OCI-LY1 (cell line): ENCODE measurements around the gene CDKAL1.

Source experiments
- H2AFZ ChIP-seq: fragments of 200-600 bp; sonication (generic), shearing (Covaris generic); 2 replicates; pipeline ENCODE4 v1.6.0; 2014; ENCODE audit warnings: antibody characterized with exemption, mild to moderate bottlenecking, low read length
- H3F3A ChIP-seq: fragments of 200-600 bp; sonication (generic), shearing (Covaris generic); 2 replicates; pipeline ENCODE4 v1.6.0; 2014; ENCODE audit warnings: mild to moderate bottlenecking, antibody characterized with exemption, low read length, moderate library complexity; ENCODE audit not compliant: insufficient read depth
- H3K27ac ChIP-seq: fragments of 200-600 bp; sonication (generic); 2 replicates; pipeline ENCODE4 v1.5.1; 2014; ENCODE audit warnings: low read length, mixed run types, mild to moderate bottlenecking, low read depth; ENCODE audit not compliant: poor library complexity, severe bottlenecking
- H3K27me3 ChIP-seq: fragments of 200-600 bp; sonication (generic); 2 replicates; pipeline ENCODE4 v1.6.0; 2014; ENCODE audit warnings: antibody characterized with exemption, mild to moderate bottlenecking, low read length, moderate library complexity; ENCODE audit not compliant: insufficient read depth
- H3K36me3 ChIP-seq: fragments of 200-600 bp; sonication (generic); 2 replicates; pipeline ENCODE4 v1.6.1; 2014; ENCODE audit warnings: mild to moderate bottlenecking, antibody characterized with exemption, low read length, moderate library complexity, mixed read lengths; ENCODE audit not compliant: insufficient read depth
- H3K4me1 ChIP-seq: fragments of 200-600 bp; sonication (generic); 2 replicates; pipeline ENCODE4 v1.5.1; 2014; ENCODE audit warnings: mild to moderate bottlenecking, low read length, moderate library complexity; ENCODE audit not compliant: insufficient read depth, severe bottlenecking
- H3K4me2 ChIP-seq: fragments of 200-600 bp; sonication (generic), shearing (Covaris generic); 2 replicates; pipeline ENCODE4 v1.6.1; 2014; ENCODE audit warnings: low read length
- H3K4me3 ChIP-seq: fragments of 200-600 bp; sonication (generic); 2 replicates; pipeline ENCODE4 v1.5.1; 2014; ENCODE audit warnings: low read length, low read depth, mild to moderate bottlenecking, mixed read lengths; ENCODE audit not compliant: poor library complexity, severe bottlenecking
- H3K79me2 ChIP-seq: fragments of 200-600 bp; shearing (Covaris generic); 2 replicates; pipeline ENCODE4 v1.6.1; 2016; ENCODE audit warnings: mixed run types, low read length, mixed read lengths; ENCODE audit not compliant: insufficient read depth
- H3K9ac ChIP-seq: fragments of 200-600 bp; sonication (generic), shearing (Covaris generic); 2 replicates; pipeline ENCODE4 v1.6.1; 2014; ENCODE audit warnings: mild to moderate bottlenecking, low read length, mixed read lengths
- H3K9me2 ChIP-seq: fragments of 200-600 bp; sonication (generic), shearing (Covaris generic); 2 replicates; pipeline ENCODE4 v1.6.1; 2014; ENCODE audit warnings: low read depth, mild to moderate bottlenecking, low read length, mixed read lengths
- H3K9me3 ChIP-seq: fragments of 200-600 bp; shearing (Covaris generic); 2 replicates; pipeline ENCODE4 v1.6.1; 2014; ENCODE audit warnings: low read length, mixed read lengths
- H4K20me1 ChIP-seq: fragments of 200-600 bp; sonication (generic), shearing (Covaris generic); 2 replicates; pipeline ENCODE4 v1.6.0; 2016; ENCODE audit warnings: mild to moderate bottlenecking, low read length; ENCODE audit not compliant: insufficient read depth
- EZH2 ChIP-seq: fragments of 200-600 bp; sonication (generic), shearing (Covaris generic); IDR thresholded peaks from 2 replicates; pipeline ENCODE4 v1.8.0; 2017; ENCODE audit warnings: borderline replicate concordance, mixed run types, mild to moderate bottlenecking, antibody characterized with exemption, low read length, moderate library complexity, mixed read lengths
- TF ChIP-seq, protein P1 (sequence below): fragments of 200-600 bp; sonication (generic), shearing (Covaris generic); IDR thresholded peaks from 2 replicates; pipeline ENCODE4 v1.5.1; 2017; ENCODE audit warnings: mild to moderate bottlenecking, antibody characterized with exemption, low read length, moderate library complexity, mixed read lengths

CDKAL1 gene

GRCh38 chr6:21027507-21027906 lies 493.2 kb downstream of the CDKAL1 start:
- Histone ChIP-seq H4K20me1 (no peaks in the 10 kb centered on the region), H3K4me1 (peaks cover 7% of the 10 kb centered on the region), H3F3A (no peaks in the 10 kb centered on the region), H3K27me3 (no peaks in the 10 kb centered on the region), H3K79me2 (no peaks in the 10 kb centered on the region), H3K4me3 (no peak overlapping the region), H3K4me2 (no peak overlapping the region), H2AFZ (no peak overlapping the region), H3K9ac (no peak overlapping the region), H3K9me2 (no peaks in the 10 kb centered on the region), H3K36me3 (no peaks in the 10 kb centered on the region; the same call in 1 of the 2 replicates), H3K9me3 (no peaks in the 10 kb centered on the region), H3K27ac (no peak overlapping the region)
- no peak for TF ChIP-seq EZH2
- TF ChIP-seq, protein P1, sequence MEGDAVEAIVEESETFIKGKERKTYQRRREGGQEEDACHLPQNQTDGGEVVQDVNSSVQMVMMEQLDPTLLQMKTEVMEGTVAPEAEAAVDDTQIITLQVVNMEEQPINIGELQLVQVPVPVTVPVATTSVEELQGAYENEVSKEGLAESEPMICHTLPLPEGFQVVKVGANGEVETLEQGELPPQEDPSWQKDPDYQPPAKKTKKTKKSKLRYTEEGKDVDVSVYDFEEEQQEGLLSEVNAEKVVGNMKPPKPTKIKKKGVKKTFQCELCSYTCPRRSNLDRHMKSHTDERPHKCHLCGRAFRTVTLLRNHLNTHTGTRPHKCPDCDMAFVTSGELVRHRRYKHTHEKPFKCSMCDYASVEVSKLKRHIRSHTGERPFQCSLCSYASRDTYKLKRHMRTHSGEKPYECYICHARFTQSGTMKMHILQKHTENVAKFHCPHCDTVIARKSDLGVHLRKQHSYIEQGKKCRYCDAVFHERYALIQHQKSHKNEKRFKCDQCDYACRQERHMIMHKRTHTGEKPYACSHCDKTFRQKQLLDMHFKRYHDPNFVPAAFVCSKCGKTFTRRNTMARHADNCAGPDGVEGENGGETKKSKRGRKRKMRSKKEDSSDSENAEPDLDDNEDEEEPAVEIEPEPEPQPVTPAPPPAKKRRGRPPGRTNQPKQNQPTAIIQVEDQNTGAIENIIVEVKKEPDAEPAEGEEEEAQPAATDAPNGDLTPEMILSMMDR: no peak

- Histone ChIP-seq H3K4me2 (no peak overlapping the region), H3K36me3 (no peaks in the 10 kb centered on the region; the same call in 1 of the 2 replicates), H3K4me1 (no peaks in the 10 kb centered on the region), H3K9me3 (no peaks in the 10 kb centered on the region), H3K79me2 (no peaks in the 10 kb centered on the region), H3K27ac (no peak overlapping the region), H4K20me1 (no peaks in the 10 kb centered on the region), H3K9me2 (no peaks in the 10 kb centered on the region), H3K9ac (no peak overlapping the region), H3K27me3 (no peaks in the 10 kb centered on the region), H2AFZ (no peak overlapping the region), H3F3A (no peaks in the 10 kb centered on the region), H3K4me3 (no peak overlapping the region)
- no peak for TF ChIP-seq EZH2
- TF ChIP-seq, protein P1: no peak
Observed at GRCh38 chr6:21031182-21031581, 496.9 kb downstream of the CDKAL1 start.

GRCh38 chr6:21033084-21033483 lies 498.8 kb downstream of the CDKAL1 start:
- H3K9ac ChIP-seq: no peak overlapping the region
- H3K9me2 ChIP-seq: no peaks in the 10 kb centered on the region
- no peaks in the 10 kb centered on the region for H3K36me3 ChIP-seq
- no peak overlapping the region for H3K4me2 ChIP-seq
- no peaks in the 10 kb centered on the region for H3K27me3 ChIP-seq
- H3K4me1 ChIP-seq: peaks cover 10% of the 10 kb centered on the region
- H3K27ac ChIP-seq: no peak overlapping the region
- H4K20me1 ChIP-seq: no peaks in the 10 kb centered on the region
- H3F3A ChIP-seq: no peaks in the 10 kb centered on the region
- no peaks in the 10 kb centered on the region for H3K79me2 ChIP-seq
- no peak for TF ChIP-seq EZH2
- TF ChIP-seq, protein P1: no peak
- no peak overlapping the region for H2AFZ ChIP-seq
- no peak overlapping the region for H3K4me3 ChIP-seq
- H3K9me3 ChIP-seq: no peaks in the 10 kb centered on the region
